T47D (cell line): Measurements from ENCODE around the gene CHST9.
"Not testable (repeated sequence)": the region's sequence is repeated elsewhere in the genome, so short reads cannot be mapped to it uniquely, and the experiment has no call there.

Experiments
- DNase-seq, 2 experiments: peaks; one replicate each; pipeline versions ENCODE4 v3.0.0 to v3.0.0-alpha.2; 2011 to 2012; ENCODE audit warnings: low read depth in 1 of 2, low spot score in 1 of 2
- JUND ChIP-seq: IDR thresholded peaks from 2 replicates; pipeline ENCODE4 v1.6.1; 2012; ENCODE audit warnings: low read depth
- in situ Hi-C: cut with HindIII; loops from 2 replicates; pipeline ENCODE4 v1.10.0; 2016; ENCODE audit warnings: low sequenced_read_pairs, low pct_unique_long_range_greater_than_20kb

The CHST9 gene

GRCh38 chr18:27202741-27203140 is 17.6 kb upstream of the CHST9 start:
- DNase-seq: no peak
- no peak for TF ChIP-seq JUND
- in situ Hi-C loops: no loop called here

- in situ Hi-C loops: no loop called here
- no peak for TF ChIP-seq JUND
- DNase-seq: no peak
These were observed 12.9 kb upstream of the CHST9 start for GRCh38 chr18:27198036-27198435.

GRCh38 chr18:27188309-27188708 is 3.2 kb upstream of the CHST9 start:
- DNase-seq: no peak
- in situ Hi-C loops: no loop called here
- no peak for TF ChIP-seq JUND

GRCh38 chr18:27185897-27186296 is 789 bp upstream of the CHST9 start:
- no peak for DNase-seq
- in situ Hi-C loops: no loop called here
- TF ChIP-seq JUND: no peak

- in situ Hi-C loops: no loop called here
- no peak for TF ChIP-seq JUND
- DNase-seq: no peak
These were observed 738 bp downstream of the CHST9 start for GRCh38 chr18:27184115-27185024.

GRCh38 chr18:27181726-27182125 is 3.4 kb downstream of the CHST9 start:
- no peak for DNase-seq
- in situ Hi-C loops: no loop called here
- TF ChIP-seq JUND: no peak

GRCh38 chr18:27178424-27178823 is 6.7 kb downstream of the CHST9 start:
- TF ChIP-seq JUND: no peak
- DNase-seq: no peak
- in situ Hi-C loops: no loop called here

- no peak for TF ChIP-seq JUND
- DNase-seq: no peak
- in situ Hi-C loops: no loop called here
These were observed 9.2 kb downstream of the CHST9 start for GRCh38 chr18:27175914-27176313.

- no peak for TF ChIP-seq JUND
- DNase-seq: no peak
- in situ Hi-C loops: no loop called here
These were observed 9.9 kb downstream of the CHST9 start for GRCh38 chr18:27175245-27175644.

- in situ Hi-C loops: no loop called here
- no peak for TF ChIP-seq JUND
- no peak for DNase-seq
These were observed 13.1 kb downstream of the CHST9 start for GRCh38 chr18:27171993-27172392.

- no peak for DNase-seq
- no peak for TF ChIP-seq JUND
- in situ Hi-C loops: no loop called here
These were observed 19.7 kb downstream of the CHST9 start for GRCh38 chr18:27165412-27165811.

GRCh38 chr18:27164905-27165304 is 20.2 kb downstream of the CHST9 start:
- no peak for DNase-seq
- TF ChIP-seq JUND: no peak
- in situ Hi-C loops: no loop called here

- peak in 1 of 2 experiments; percentile 51 for DNase-seq
- in situ Hi-C loops: not testable (repeated sequence)
These were observed 21.9 kb downstream of the CHST9 start for GRCh38 chr18:27163197-27163716.

GRCh38 chr18:27149240-27149639 is 35.9 kb downstream of the CHST9 start:
- in situ Hi-C loops, DNase-seq: not testable (repeated sequence)
